HG02678 (cell line): ENCODE measurements around the gene VOPP1.
A peak's percentile ranks its signal among the peaks of the same experiment; 100 is the strongest.
"Not testable (repeated sequence)": the region's sequence is repeated elsewhere in the genome, so short reads cannot be mapped to it uniquely, and the experiment has no call there.

Experiments used
- ATAC-seq: cut with Tn5 transposase; IDR thresholded peaks from one replicate; pipeline ENCODE4 v1.9.1; 2021; ENCODE audit warnings: mild to moderate bottlenecking, moderate library complexity; ENCODE audit not compliant: unreplicated experiment

VOPP1 gene

GRCh38 chr7:55572378-55573233, at the start of gene VOPP1:
TSS of gene VOPP1 (minus strand) at chr7:55572502. CDS start at chr7:55572324, 178 bp downstream.
- ATAC-seq, result peak; percentile 54

- ATAC-seq, result no peak
Observed at GRCh38 chr7:55618913-55619312, 46.6 kb upstream of the VOPP1 start.

GRCh38 chr7:55614365-55615064, 42.2 kb upstream of the VOPP1 start:
- not testable (repeated sequence) for ATAC-seq

GRCh38 chr7:55609726-55610125, 37.4 kb upstream of the VOPP1 start:
- ATAC-seq, result not testable (repeated sequence)

GRCh38 chr7:55605661-55606060, 33.4 kb upstream of the VOPP1 start:
- ATAC-seq, result not testable (repeated sequence)

- peak; percentile 72 for ATAC-seq
Observed at GRCh38 chr7:55597944-55598499, 25.7 kb upstream of the VOPP1 start.

GRCh38 chr7:55597214-55597739, 25.0 kb upstream of the VOPP1 start:
- peak; percentile 3 for ATAC-seq

- ATAC-seq, result no peak
Observed at GRCh38 chr7:55595511-55595910, 23.2 kb upstream of the VOPP1 start.

GRCh38 chr7:55594870-55595269, 22.6 kb upstream of the VOPP1 start:
- no peak for ATAC-seq

- no peak for ATAC-seq
Observed at GRCh38 chr7:55594414-55594813, 22.1 kb upstream of the VOPP1 start.

- ATAC-seq, result peak; percentile 47
Observed at GRCh38 chr7:55593515-55594318, 21.4 kb upstream of the VOPP1 start.

GRCh38 chr7:55593172-55593514, 20.8 kb upstream of the VOPP1 start:
- ATAC-seq, result no peak

GRCh38 chr7:55592492-55592891, 20.2 kb upstream of the VOPP1 start:
- no peak for ATAC-seq

GRCh38 chr7:55591282-55591931, 19.1 kb upstream of the VOPP1 start:
- ATAC-seq, result no peak

GRCh38 chr7:55590517-55591281, 18.4 kb upstream of the VOPP1 start:
- ATAC-seq, result no peak

- ATAC-seq, result no peak
Observed at GRCh38 chr7:55589905-55590304, 17.6 kb upstream of the VOPP1 start.

- ATAC-seq, result no peak
Observed at GRCh38 chr7:55588976-55589604, 16.8 kb upstream of the VOPP1 start.

- no peak for ATAC-seq
Observed at GRCh38 chr7:55588379-55588699, 16.0 kb upstream of the VOPP1 start.

- ATAC-seq, result no peak
Observed at GRCh38 chr7:55587687-55588378, 15.5 kb upstream of the VOPP1 start.
